Measurements from ENCODE around the gene FRMD4A. TPM values are rescaled to one million over a fixed set of nuclear protein-coding genes. Genes with fewer than 3 reads are reported as not detected.

FRMD4A gene
- polyA plus RNA-seq, 1 donor (not counting 4 experiments of a cell fraction or from before 2014, with no cell fraction given): 12.9 TPM

- Histone ChIP-seq H4K20me1 (ENCODE audit: control insufficient read depth, extremely low read depth, insufficient read depth, low read length) (no peaks in the 10 kb centered on the region), H3K9me1 (ENCODE audit: control insufficient read depth, extremely low read depth, insufficient read depth, low read length) (no peaks in the 10 kb centered on the region), H3K27me3 (ENCODE audit: control insufficient read depth, extremely low read depth, insufficient read depth, low read length) (no peaks in the 10 kb centered on the region), H3K9ac (ENCODE audit: control insufficient read depth, extremely low read depth, insufficient read depth, low read length) (no peak overlapping the region), H3K27ac (ENCODE audit: control insufficient read depth, insufficient read depth, low read length) (no peak overlapping the region), H3K79me2 (ENCODE audit: control insufficient read depth, insufficient read depth, low read length) (no peaks in the 10 kb centered on the region), H3K9me3 (ENCODE audit: control insufficient read depth, low read depth, low read length) (no peaks in the 10 kb centered on the region), H3K4me3 (ENCODE audit: control insufficient read depth in 2 of 3, extremely low read depth in 1 of 3, insufficient read depth in 2 of 3, low read depth in 1 of 3, low read length in 3 of 3) (no peak overlapping the region), H3K4me2 (ENCODE audit: control insufficient read depth, extremely low read depth, insufficient read depth, low read depth, low read length) (no peak overlapping the region), H3K4me1 (ENCODE audit: control insufficient read depth, extremely low read depth, insufficient read depth, low read length) (peaks cover 13% of the 10 kb centered on the region), H3K36me3 (ENCODE audit: control insufficient read depth in 2 of 2, extremely low read depth in 1 of 2, insufficient read depth in 2 of 2, low read length in 2 of 2) (peaks cover 4 to 11% of the 10 kb centered on the region in 2 experiments), H2AFZ (ENCODE audit: control insufficient read depth, low read length) (no peak overlapping the region)
- dilution Hi-C loops (cut with MboI; ENCODE audit: extremely low pct_ligation_motif_present, low sequenced_read_pairs): no loop called here
- DNase-seq (ENCODE audit: low read depth, low spot score): no peak
- FAIRE-seq: no peak
- TF ChIP-seq EZH2 (IDR thresholded peaks at IDR 0.05; ENCODE audit: low read length) (no peak), CTCF (optimal IDR thresholded peaks at IDR 0.05 in 1 of 3, IDR thresholded peaks at IDR 0.05 in 1 of 3, conservative IDR thresholded peaks at IDR 0.05 in 1 of 3; ENCODE audit: extremely low read depth in 1 of 3, insufficient read depth in 2 of 3, low read length in 3 of 3) (no peak)
These were observed 631.5 kb downstream of the FRMD4A start for GRCh38 chr10:13699216-13699615.

- Histone ChIP-seq H3K79me2 (ENCODE audit: control insufficient read depth, insufficient read depth, low read length) (no peaks in the 10 kb centered on the region), H3K9ac (ENCODE audit: control insufficient read depth, extremely low read depth, insufficient read depth, low read length) (no peak overlapping the region), H3K27me3 (ENCODE audit: control insufficient read depth, extremely low read depth, insufficient read depth, low read length) (no peaks in the 10 kb centered on the region), H3K36me3 (ENCODE audit: control insufficient read depth in 2 of 2, extremely low read depth in 1 of 2, insufficient read depth in 2 of 2, low read length in 2 of 2) (peaks cover 7 to 19% of the 10 kb centered on the region in 2 experiments), H4K20me1 (ENCODE audit: control insufficient read depth, extremely low read depth, insufficient read depth, low read length) (no peaks in the 10 kb centered on the region), H3K4me2 (ENCODE audit: control insufficient read depth, extremely low read depth, insufficient read depth, low read depth, low read length) (no peak overlapping the region), H2AFZ (ENCODE audit: control insufficient read depth, low read length) (no peak overlapping the region), H3K9me3 (ENCODE audit: control insufficient read depth, low read depth, low read length) (no peaks in the 10 kb centered on the region), H3K4me1 (ENCODE audit: control insufficient read depth, extremely low read depth, insufficient read depth, low read length) (peaks cover 4% of the 10 kb centered on the region), H3K9me1 (ENCODE audit: control insufficient read depth, extremely low read depth, insufficient read depth, low read length) (no peaks in the 10 kb centered on the region), H3K4me3 (ENCODE audit: control insufficient read depth in 2 of 3, extremely low read depth in 1 of 3, insufficient read depth in 2 of 3, low read depth in 1 of 3, low read length in 3 of 3) (no peak overlapping the region), H3K27ac (ENCODE audit: control insufficient read depth, insufficient read depth, low read length) (no peak overlapping the region)
- FAIRE-seq (no peak), DNase-seq (ENCODE audit: low read depth, low spot score) (no peak)
- dilution Hi-C loops (cut with MboI; ENCODE audit: extremely low pct_ligation_motif_present, low sequenced_read_pairs): no loop called here
- TF ChIP-seq CTCF (optimal IDR thresholded peaks at IDR 0.05 in 1 of 3, IDR thresholded peaks at IDR 0.05 in 1 of 3, conservative IDR thresholded peaks at IDR 0.05 in 1 of 3; ENCODE audit: extremely low read depth in 1 of 3, insufficient read depth in 2 of 3, low read length in 3 of 3): no peak
- no peak for TF ChIP-seq EZH2 (IDR thresholded peaks at IDR 0.05; ENCODE audit: low read length)
These were observed 632.5 kb downstream of the FRMD4A start for GRCh38 chr10:13698217-13698616.
